ENCODE measurements around the gene ATP1A3.
A peak's percentile ranks its signal among the peaks of the same experiment; 100 is the strongest.
"Not testable (repeated sequence)": the region's sequence is repeated elsewhere in the genome, so short reads cannot be mapped to it uniquely, and the experiment has no call there.

ATP1A3 gene

GRCh38 chr19:42038666-42039065, 44.6 kb upstream of the ATP1A3 start:
- no CpG with 5 or more reads among the region's 6 CpGs for WGBS (ENCODE audit: extremely low coverage, insufficient coverage, insufficient read length)
- Histone ChIP-seq H2BK5ac (ENCODE audit: low read depth, low read length, poor library complexity) (no peak overlapping the region), H2AK5ac (ENCODE audit: low read length) (no peak overlapping the region)

GRCh38 chr19:42037649-42038048, 43.6 kb upstream of the ATP1A3 start:
- H3K79me2 ChIP-seq (ENCODE audit: control insufficient read depth, insufficient read depth, low read length, poor library complexity): no peaks in the 10 kb centered on the region
- no peak overlapping the region for H3K23ac ChIP-seq (ENCODE audit: low read length)
- no peak overlapping the region for H2BK5ac ChIP-seq (ENCODE audit: low read depth, low read length, poor library complexity)
- no peak overlapping the region for H2AK5ac ChIP-seq (ENCODE audit: low read length)
- no peak overlapping the region for H3K4me2 ChIP-seq (ENCODE audit: low read length)
- no peaks in the 10 kb centered on the region for H3K36me3 ChIP-seq (ENCODE audit: control insufficient read depth in 1 of 2, insufficient read depth in 2 of 2, low read length in 2 of 2)
- no peak overlapping the region for H3K14ac ChIP-seq (ENCODE audit: low read length)
- no peaks in the 10 kb centered on the region for H3K79me1 ChIP-seq (ENCODE audit: low read length)
- no peak overlapping the region for H3K18ac ChIP-seq (ENCODE audit: low read length)
- H4K8ac ChIP-seq (ENCODE audit: low read depth, low read length): no peak overlapping the region
- WGBS (ENCODE audit: extremely low coverage, insufficient coverage, insufficient read length): no CpG with 5 or more reads among the region's 5 CpGs
- no peak overlapping the region for H4K12ac ChIP-seq (ENCODE audit: low read depth, low read length)
- H3K27me3 ChIP-seq (ENCODE audit: insufficient read depth, low read length): no peaks in the 10 kb centered on the region
- H2BK12ac ChIP-seq (ENCODE audit: low read length): no peak overlapping the region
- H4K91ac ChIP-seq (ENCODE audit: low read depth, low read length): no peak overlapping the region
- no peaks in the 10 kb centered on the region for H3K4me1 ChIP-seq (ENCODE audit: control insufficient read depth in 1 of 2, insufficient read depth in 2 of 2, low read length in 2 of 2)
- DNase-seq: no peak
- H2BK120ac ChIP-seq (ENCODE audit: insufficient read depth, low read length, poor library complexity): no peak overlapping the region
- no peak overlapping the region for H2AFZ ChIP-seq (ENCODE audit: insufficient read depth, low read length, poor library complexity)
- H3K9me3 ChIP-seq (ENCODE audit: insufficient read depth, low read depth, low read length): no peaks in the 10 kb centered on the region
- no peak overlapping the region for H3K4ac ChIP-seq (ENCODE audit: low read depth, low read length)
- no peak overlapping the region for H3K4me3 ChIP-seq (ENCODE audit: low read depth, low read length)
- H3K27ac ChIP-seq (ENCODE audit: low read depth, low read length): no peak overlapping the region
- no peak overlapping the region for H3K9ac ChIP-seq (ENCODE audit: low read length)

More at GRCh38 chr19:42038666-42039065, 44.6 kb upstream of the ATP1A3 start:
- H4K8ac ChIP-seq (ENCODE audit: low read depth, low read length): no peak overlapping the region
- no peak overlapping the region for H2BK120ac ChIP-seq (ENCODE audit: insufficient read depth, low read length, poor library complexity)
- no peak overlapping the region for H2BK12ac ChIP-seq (ENCODE audit: low read length)
- H3K9me3 ChIP-seq (ENCODE audit: insufficient read depth, low read depth, low read length): no peaks in the 10 kb centered on the region
- H3K14ac ChIP-seq (ENCODE audit: low read length): no peak overlapping the region
- H3K4ac ChIP-seq (ENCODE audit: low read depth, low read length): no peak overlapping the region
- H4K12ac ChIP-seq (ENCODE audit: low read depth, low read length): no peak overlapping the region
- H3K18ac ChIP-seq (ENCODE audit: low read length): no peak overlapping the region
- no peak overlapping the region for H3K4me3 ChIP-seq (ENCODE audit: low read depth, low read length)
- no peak overlapping the region for H3K9ac ChIP-seq (ENCODE audit: low read length)
- no peak overlapping the region for H3K4me2 ChIP-seq (ENCODE audit: low read length)
- no peaks in the 10 kb centered on the region for H3K79me2 ChIP-seq (ENCODE audit: control insufficient read depth, insufficient read depth, low read length, poor library complexity)
- no peaks in the 10 kb centered on the region for H3K4me1 ChIP-seq (ENCODE audit: control insufficient read depth in 1 of 2, insufficient read depth in 2 of 2, low read length in 2 of 2)
- no peaks in the 10 kb centered on the region for H3K36me3 ChIP-seq (ENCODE audit: control insufficient read depth in 1 of 2, insufficient read depth in 2 of 2, low read length in 2 of 2)
- H3K23ac ChIP-seq (ENCODE audit: low read length): no peak overlapping the region
- no peak overlapping the region for H3K27ac ChIP-seq (ENCODE audit: low read depth, low read length)
- H2AFZ ChIP-seq (ENCODE audit: insufficient read depth, low read length, poor library complexity): no peak overlapping the region
- H3K27me3 ChIP-seq (ENCODE audit: insufficient read depth, low read length): no peaks in the 10 kb centered on the region
- no peaks in the 10 kb centered on the region for H3K79me1 ChIP-seq (ENCODE audit: low read length)
- DNase-seq: no peak
- H4K91ac ChIP-seq (ENCODE audit: low read depth, low read length): no peak overlapping the region

- peak; percentile 38 to 80 for DNase-seq
- H3K4me3 ChIP-seq (ENCODE audit: low read depth, low read length); H3K4me1 ChIP-seq (ENCODE audit: control insufficient read depth in 1 of 2, insufficient read depth in 2 of 2, low read length in 2 of 2); H2BK5ac ChIP-seq (ENCODE audit: low read depth, low read length, poor library complexity); H3K9ac ChIP-seq (ENCODE audit: low read length); H3K14ac ChIP-seq (ENCODE audit: low read length); H2BK12ac ChIP-seq (ENCODE audit: low read length); H2BK120ac ChIP-seq (ENCODE audit: insufficient read depth, low read length, poor library complexity); H4K8ac ChIP-seq (ENCODE audit: low read depth, low read length); H3K4ac ChIP-seq (ENCODE audit: low read depth, low read length); H3K23ac ChIP-seq (ENCODE audit: low read length); H3K79me2 ChIP-seq (ENCODE audit: control insufficient read depth, insufficient read depth, low read length, poor library complexity); H3K79me1 ChIP-seq (ENCODE audit: low read length); H3K36me3 ChIP-seq (ENCODE audit: control insufficient read depth in 1 of 2, insufficient read depth in 2 of 2, low read length in 2 of 2); H2AFZ ChIP-seq (ENCODE audit: insufficient read depth, low read length, poor library complexity); H4K91ac ChIP-seq (ENCODE audit: low read depth, low read length); H2AK5ac ChIP-seq (ENCODE audit: low read length); H3K27ac ChIP-seq (ENCODE audit: low read depth, low read length); H4K12ac ChIP-seq (ENCODE audit: low read depth, low read length); H3K18ac ChIP-seq (ENCODE audit: low read length); H3K4me2 ChIP-seq (ENCODE audit: low read length); H3K9me3 ChIP-seq (ENCODE audit: insufficient read depth, low read depth, low read length); H3K27me3 ChIP-seq (ENCODE audit: insufficient read depth, low read length): not testable (repeated sequence)
- WGBS (ENCODE audit: extremely low coverage, insufficient coverage, insufficient read length): no CpG with 5 or more reads among the region's 17 CpGs
Observed at GRCh38 chr19:42034640-42035391, 40.8 kb upstream of the ATP1A3 start.

DNA sequence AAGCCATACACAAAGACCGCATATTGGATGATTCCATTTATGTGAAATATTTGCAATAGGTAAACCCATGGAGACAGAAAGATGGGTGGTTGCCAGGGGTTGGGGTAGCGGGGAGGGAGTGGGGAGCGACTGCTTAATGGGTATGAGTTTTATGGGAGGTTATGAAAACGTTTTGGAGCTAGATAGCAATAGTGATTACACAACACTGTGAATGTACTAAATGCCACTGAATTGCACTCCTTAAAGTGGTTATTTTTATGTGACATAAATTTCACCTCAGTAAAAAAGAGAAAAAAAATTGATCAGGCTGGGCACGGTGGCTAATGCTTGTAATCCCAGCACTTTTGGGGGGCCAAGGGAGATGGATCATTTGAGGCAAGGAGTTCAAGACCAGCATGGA, 39.4 kb upstream of the ATP1A3 start:
- H3K18ac ChIP-seq (ENCODE audit: low read length): no peak overlapping the region
- H3K4me1 ChIP-seq (ENCODE audit: control insufficient read depth in 1 of 2, insufficient read depth in 2 of 2, low read length in 2 of 2): no peaks in the 10 kb centered on the region
- no peaks in the 10 kb centered on the region for H3K79me2 ChIP-seq (ENCODE audit: control insufficient read depth, insufficient read depth, low read length, poor library complexity)
- 100% methylated on average over 3 of the region's 5 CpGs for WGBS (ENCODE audit: extremely low coverage, insufficient coverage, insufficient read length)
- H2BK12ac ChIP-seq (ENCODE audit: low read length): no peak overlapping the region
- H3K9ac ChIP-seq (ENCODE audit: low read length): no peak overlapping the region
- no peak for DNase-seq
- no peak overlapping the region for H3K27ac ChIP-seq (ENCODE audit: low read depth, low read length)
- H3K79me1 ChIP-seq (ENCODE audit: low read length): no peaks in the 10 kb centered on the region
- H4K91ac ChIP-seq (ENCODE audit: low read depth, low read length): no peak overlapping the region
- no peak overlapping the region for H2AFZ ChIP-seq (ENCODE audit: insufficient read depth, low read length, poor library complexity)
- no peaks in the 10 kb centered on the region for H3K9me3 ChIP-seq (ENCODE audit: insufficient read depth, low read depth, low read length)
- H2BK5ac ChIP-seq (ENCODE audit: low read depth, low read length, poor library complexity): no peak overlapping the region
- no peaks in the 10 kb centered on the region for H3K36me3 ChIP-seq (ENCODE audit: control insufficient read depth in 1 of 2, insufficient read depth in 2 of 2, low read length in 2 of 2)
- H4K12ac ChIP-seq (ENCODE audit: low read depth, low read length): no peak overlapping the region
- no peak overlapping the region for H3K4me3 ChIP-seq (ENCODE audit: low read depth, low read length)
- no peak overlapping the region for H4K8ac ChIP-seq (ENCODE audit: low read depth, low read length)
- no peak overlapping the region for H3K4me2 ChIP-seq (ENCODE audit: low read length)
- H3K27me3 ChIP-seq (ENCODE audit: insufficient read depth, low read length): no peaks in the 10 kb centered on the region
- no peak overlapping the region for H3K23ac ChIP-seq (ENCODE audit: low read length)
- no peak overlapping the region for H3K4ac ChIP-seq (ENCODE audit: low read depth, low read length)
- no peak overlapping the region for H3K14ac ChIP-seq (ENCODE audit: low read length)
- H2AK5ac ChIP-seq (ENCODE audit: low read length): no peak overlapping the region
- no peak overlapping the region for H2BK120ac ChIP-seq (ENCODE audit: insufficient read depth, low read length, poor library complexity)

Measured in trophoblast cell (in vitro differentiated cells and primary cell).